GM12873 (cell line): ENCODE results near the gene SLC26A11.

Experiments used
- TF ChIP-seq, protein P1 (sequence below): IDR thresholded peaks from 2 replicates; pipeline ENCODE4 v1.5.1; 2012; ENCODE audit warnings: low read depth, mild to moderate bottlenecking, moderate library complexity, low read length, control low read depth; ENCODE audit not compliant: insufficient read depth; ENCODE audit errors: missing control alignments

The SLC26A11 gene

DNA sequence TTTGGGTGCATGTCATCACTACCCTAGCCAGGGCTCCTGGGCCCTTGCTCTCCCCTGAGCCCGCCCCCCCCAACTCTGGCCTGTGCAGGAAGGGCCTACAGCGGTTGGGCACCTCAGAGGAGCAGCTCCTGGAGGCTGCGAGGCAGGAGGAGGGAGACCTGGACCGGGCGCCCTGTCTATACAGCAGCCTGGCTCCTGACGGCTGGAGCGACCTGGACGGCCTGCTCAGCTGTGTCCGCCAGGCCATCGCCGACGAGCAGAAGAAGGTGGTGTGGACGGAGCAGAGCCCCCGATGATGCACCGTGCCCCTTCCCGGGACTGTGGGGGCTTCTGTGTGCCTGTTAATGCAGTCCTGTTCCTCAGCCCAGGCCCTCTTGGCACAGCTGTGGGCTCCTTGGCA is 12.2 kb upstream of the SLC26A11 start:
- TF ChIP-seq, protein P1, sequence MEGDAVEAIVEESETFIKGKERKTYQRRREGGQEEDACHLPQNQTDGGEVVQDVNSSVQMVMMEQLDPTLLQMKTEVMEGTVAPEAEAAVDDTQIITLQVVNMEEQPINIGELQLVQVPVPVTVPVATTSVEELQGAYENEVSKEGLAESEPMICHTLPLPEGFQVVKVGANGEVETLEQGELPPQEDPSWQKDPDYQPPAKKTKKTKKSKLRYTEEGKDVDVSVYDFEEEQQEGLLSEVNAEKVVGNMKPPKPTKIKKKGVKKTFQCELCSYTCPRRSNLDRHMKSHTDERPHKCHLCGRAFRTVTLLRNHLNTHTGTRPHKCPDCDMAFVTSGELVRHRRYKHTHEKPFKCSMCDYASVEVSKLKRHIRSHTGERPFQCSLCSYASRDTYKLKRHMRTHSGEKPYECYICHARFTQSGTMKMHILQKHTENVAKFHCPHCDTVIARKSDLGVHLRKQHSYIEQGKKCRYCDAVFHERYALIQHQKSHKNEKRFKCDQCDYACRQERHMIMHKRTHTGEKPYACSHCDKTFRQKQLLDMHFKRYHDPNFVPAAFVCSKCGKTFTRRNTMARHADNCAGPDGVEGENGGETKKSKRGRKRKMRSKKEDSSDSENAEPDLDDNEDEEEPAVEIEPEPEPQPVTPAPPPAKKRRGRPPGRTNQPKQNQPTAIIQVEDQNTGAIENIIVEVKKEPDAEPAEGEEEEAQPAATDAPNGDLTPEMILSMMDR = no peak

DNA sequence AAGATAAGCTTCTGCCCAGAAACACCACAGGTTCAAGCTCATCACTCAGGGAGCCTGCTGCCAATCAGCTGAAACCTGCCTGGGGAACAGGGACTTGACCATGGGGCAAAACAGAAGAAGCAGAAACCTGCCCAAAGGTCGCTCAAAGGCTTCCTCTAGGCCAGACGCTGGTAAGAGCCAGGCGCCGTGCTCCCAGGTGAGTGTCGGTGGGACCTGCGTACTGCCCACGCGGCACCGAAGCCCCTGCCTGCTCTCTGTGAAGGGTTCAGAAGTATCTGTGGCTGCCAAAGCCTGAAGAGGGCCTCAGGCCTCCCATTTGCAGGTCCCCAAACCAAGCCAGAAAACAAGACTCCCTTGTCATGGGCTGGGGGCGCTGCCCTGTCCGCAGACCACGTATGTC is 10.5 kb upstream of the SLC26A11 start:
- TF ChIP-seq, protein P1 = no peak

DNA sequence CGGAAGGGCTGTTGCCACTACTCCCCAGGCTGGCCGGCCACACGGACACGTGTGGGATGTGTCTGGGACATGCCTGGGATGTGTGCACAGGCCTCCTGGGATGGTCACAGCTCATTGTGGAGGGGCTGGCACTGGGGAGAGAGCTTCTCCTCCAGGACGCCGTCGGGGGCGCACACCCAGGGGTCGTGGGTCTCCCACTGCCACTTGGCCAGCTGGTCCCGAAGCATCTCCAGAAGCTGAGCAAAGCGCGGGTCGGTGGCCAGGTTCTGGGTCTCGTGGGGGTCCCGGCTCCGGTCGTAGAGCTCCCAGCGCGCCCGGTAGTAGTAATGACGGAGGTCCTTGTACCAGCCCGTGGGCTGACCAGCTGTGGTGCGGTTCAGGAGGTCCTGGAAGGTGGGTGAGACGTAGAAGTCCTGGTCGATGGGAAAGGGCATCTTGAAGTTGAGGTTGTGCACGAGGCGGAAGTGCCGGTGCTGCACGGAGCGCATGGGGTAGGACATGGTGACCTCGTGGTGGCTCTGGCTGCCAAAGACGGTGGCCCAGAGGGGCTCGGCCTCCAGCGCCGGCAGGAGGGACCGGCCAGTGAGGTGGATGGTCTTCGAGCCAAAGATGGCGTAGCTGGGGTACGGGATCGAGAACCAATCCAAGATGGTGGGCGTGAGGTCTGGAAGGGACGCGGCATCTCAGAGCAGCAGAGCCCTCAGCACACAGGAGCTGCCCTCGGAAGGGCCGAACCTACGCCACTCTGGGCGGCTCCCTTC is 9.7 kb upstream of the SLC26A11 start:
- TF ChIP-seq, protein P1 = no peak

DNA sequence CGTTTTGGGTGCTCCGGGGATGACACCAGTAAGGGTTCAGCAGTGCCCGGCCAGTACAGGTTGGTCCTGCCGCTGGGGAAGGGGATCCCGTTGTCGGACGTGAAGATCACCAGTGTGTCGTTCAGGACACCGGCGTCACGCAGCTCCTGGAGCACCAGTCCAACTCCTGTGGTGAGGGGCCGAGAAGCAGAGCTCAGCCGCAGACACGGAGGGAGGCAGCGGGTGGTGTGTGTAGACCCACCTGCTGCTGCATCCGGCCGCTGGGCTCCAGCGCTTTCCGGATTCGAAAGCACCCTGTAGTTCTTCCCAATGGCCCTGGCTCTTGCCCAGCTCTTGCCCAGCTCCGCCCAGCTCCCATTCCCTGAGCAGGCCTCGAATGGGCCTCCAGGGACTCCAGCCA is 8.1 kb upstream of the SLC26A11 start:
- TF ChIP-seq, protein P1 = no peak

GRCh38 chr17:80212511-80212910 is 7.7 kb upstream of the SLC26A11 start:
- TF ChIP-seq, protein P1 = no peak

- TF ChIP-seq, protein P1 = no peak
Observed at GRCh38 chr17:80212962-80213642, 7.1 kb upstream of the SLC26A11 start.

- TF ChIP-seq, protein P1 = no peak
Observed at GRCh38 chr17:80213643-80213975, 6.6 kb upstream of the SLC26A11 start.
